Measurements from ENCODE around the gene CDIPT.

GRCh38 chr16:29850998-29851397 is 12.0 kb downstream of the CDIPT start:
- TF ChIP-seq ZNF274 (IDR thresholded peaks at IDR 0.05; ENCODE audit: low read depth, low read length) (no peak), SUZ12 (IDR thresholded peaks at IDR 0.05; ENCODE audit: extremely low read depth, insufficient read depth, insufficient read length) (no peak)

All from NT2/D1 (cell line).